D721Med (cell line): ENCODE measurements around the gene NECTIN2.
"Not testable (repeated sequence)": the region's sequence is repeated elsewhere in the genome, so short reads cannot be mapped to it uniquely, and the experiment has no call there.

Experiments
- DNase-seq: peaks from one replicate; pipeline ENCODE4 v3.0.0; 2011; ENCODE audit warnings: low spot score; ENCODE audit not compliant: insufficient read length
- FAIRE-seq: peaks from 2 replicates; lab custom pipeline; 2011; peaks lifted over from hg19 to GRCh38; lab: Jason Lieb, UNC
- TF ChIP-seq, protein P1 (sequence below): IDR thresholded peaks from 2 replicates; pipeline ENCODE4 v1.5.1; 2012; ENCODE audit warnings: mild to moderate bottlenecking, control low read depth; ENCODE audit not compliant: insufficient read depth; ENCODE audit errors: missing control alignments

The NECTIN2 gene

DNA sequence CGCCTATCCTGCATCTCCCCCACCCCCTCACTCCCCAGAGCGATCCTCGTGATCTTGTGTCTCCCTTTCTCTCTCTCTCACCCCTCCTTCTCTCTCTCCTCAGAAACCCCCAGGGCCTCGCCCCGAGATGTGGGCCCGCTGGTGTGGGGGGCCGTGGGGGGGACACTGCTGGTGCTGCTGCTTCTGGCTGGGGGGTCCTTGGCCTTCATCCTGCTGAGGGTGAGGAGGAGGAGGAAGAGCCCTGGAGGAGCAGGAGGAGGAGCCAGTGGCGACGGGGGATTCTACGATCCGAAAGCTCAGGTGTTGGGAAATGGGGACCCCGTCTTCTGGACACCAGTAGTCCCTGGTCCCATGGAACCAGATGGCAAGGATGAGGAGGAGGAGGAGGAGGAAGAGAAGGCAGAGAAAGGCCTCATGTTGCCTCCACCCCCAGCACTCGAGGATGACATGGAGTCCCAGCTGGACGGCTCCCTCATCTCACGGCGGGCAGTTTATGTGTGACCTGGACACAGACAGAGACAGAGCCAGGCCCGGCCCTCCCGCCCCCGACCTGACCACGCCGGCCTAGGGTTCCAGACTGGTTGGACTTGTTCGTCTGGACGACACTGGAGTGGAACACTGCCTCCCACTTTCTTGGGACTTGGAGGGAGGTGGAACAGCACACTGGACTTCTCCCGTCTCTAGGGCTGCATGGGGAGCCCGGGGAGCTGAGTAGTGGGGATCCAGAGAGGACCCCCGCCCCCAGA, 32.2 kb downstream of the NECTIN2 start:
- no peak for DNase-seq
- no peak for FAIRE-seq
- TF ChIP-seq, protein P1, sequence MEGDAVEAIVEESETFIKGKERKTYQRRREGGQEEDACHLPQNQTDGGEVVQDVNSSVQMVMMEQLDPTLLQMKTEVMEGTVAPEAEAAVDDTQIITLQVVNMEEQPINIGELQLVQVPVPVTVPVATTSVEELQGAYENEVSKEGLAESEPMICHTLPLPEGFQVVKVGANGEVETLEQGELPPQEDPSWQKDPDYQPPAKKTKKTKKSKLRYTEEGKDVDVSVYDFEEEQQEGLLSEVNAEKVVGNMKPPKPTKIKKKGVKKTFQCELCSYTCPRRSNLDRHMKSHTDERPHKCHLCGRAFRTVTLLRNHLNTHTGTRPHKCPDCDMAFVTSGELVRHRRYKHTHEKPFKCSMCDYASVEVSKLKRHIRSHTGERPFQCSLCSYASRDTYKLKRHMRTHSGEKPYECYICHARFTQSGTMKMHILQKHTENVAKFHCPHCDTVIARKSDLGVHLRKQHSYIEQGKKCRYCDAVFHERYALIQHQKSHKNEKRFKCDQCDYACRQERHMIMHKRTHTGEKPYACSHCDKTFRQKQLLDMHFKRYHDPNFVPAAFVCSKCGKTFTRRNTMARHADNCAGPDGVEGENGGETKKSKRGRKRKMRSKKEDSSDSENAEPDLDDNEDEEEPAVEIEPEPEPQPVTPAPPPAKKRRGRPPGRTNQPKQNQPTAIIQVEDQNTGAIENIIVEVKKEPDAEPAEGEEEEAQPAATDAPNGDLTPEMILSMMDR, result no peak

GRCh38 chr19:44879309-44880065, 33.4 kb downstream of the NECTIN2 start:
- DNase-seq (no peak), FAIRE-seq (no peak)
- TF ChIP-seq, protein P1, result no peak

DNA sequence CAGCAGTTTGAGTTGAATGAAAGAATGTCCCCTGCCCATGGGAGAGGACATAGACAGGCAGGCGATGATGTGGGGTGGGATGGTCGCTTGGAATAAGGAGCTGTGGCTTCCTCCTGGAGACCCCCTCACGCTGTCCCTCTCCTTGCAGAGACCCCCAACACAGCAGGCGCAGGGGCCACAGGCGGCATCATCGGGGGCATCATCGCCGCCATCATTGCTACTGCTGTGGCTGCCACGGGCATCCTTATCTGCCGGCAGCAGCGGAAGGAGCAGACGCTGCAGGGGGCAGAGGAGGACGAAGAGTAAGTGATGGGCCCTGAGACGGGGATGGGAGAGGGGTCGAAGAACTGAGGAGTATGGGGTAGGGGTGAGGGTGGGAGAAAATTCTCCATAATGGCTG, 36.0 kb downstream of the NECTIN2 start:
- TF ChIP-seq, protein P1, result no peak
- FAIRE-seq, result no peak
- no peak for DNase-seq

DNA sequence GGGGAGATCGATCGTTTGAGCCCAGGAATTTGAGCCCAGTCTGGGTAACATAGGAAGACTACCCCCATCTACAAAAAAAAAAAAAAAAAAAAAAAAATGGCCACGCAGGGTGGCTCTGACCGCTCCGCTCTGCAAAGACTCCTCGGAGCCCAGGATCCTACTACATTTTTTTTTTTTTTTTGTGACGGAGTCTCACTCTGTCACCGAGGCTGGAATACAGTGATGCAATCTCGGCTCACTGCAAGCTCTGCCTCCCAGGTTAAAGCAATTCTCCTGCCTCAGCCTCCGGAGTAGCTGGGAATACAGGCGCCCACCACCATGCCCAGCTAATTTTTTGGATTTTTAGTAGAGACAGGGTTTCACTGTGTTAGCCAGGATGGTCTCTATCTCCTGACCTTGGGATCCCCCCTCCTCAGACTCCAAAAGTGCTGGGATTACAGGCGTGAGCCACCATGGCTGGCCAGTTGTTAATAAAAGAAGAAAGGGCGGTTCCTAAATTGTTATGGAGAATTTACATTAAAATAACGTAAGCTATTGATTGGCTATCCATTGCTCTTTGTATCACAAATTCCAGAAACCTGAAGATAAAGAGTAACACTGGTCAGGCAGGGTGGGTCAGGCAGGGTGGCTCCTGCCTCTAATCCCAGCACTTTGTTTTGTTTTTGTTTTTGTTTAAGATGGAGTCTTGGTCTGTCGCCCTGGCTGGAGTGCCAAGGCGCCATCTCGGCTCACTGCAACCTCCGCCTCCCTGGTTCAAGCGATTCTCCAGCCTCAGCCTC, 36.7 kb downstream of the NECTIN2 start:
- DNase-seq, FAIRE-seq: not testable (repeated sequence)

GRCh38 chr19:44883922-44884321, 37.8 kb downstream of the NECTIN2 start:
- FAIRE-seq (no peak), DNase-seq (no peak)

DNA sequence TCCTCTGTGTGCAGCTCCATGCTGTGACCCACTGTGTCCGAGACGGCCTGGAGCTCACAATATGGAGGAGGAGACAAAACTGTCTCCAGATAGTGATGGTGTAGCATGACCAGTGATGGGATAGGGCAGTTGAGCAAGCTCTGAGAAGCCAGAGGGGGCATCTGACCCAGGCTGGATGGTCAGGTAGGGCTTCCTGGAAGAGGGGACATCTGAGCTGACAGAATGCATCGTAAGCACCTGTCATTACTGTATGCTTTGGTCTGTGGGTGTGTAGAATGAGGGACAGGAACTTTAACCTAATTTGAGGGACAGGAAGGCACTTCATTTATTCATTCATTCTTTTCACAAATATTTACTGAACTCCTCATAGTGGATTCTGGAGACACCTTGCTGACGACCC, 38.5 kb downstream of the NECTIN2 start:
- DNase-seq (no peak), FAIRE-seq (no peak)
- TF ChIP-seq, protein P1, result no peak

More at GRCh38 chr19:44883922-44884321, 37.8 kb downstream of the NECTIN2 start:
- TF ChIP-seq, protein P1, result no peak

GRCh38 chr19:44886141-44886540, 40.0 kb downstream of the NECTIN2 start:
- DNase-seq, result no peak
- no peak for FAIRE-seq
- TF ChIP-seq, protein P1, result no peak
